ENCODE measurements around the gene BRIP1.

Gene BRIP1

GRCh38 chr17:61639818-61640217, 223.5 kb downstream of the BRIP1 start:
- FAIRE-seq: no peak
- no peak for TF ChIP-seq CTCF (IDR thresholded peaks at IDR 0.05; ENCODE audit: insufficient read depth, missing control alignments)
- no peak for DNase-seq (ENCODE audit: insufficient read length, low spot score)

GRCh38 chr17:61638087-61638486, 225.2 kb downstream of the BRIP1 start:
- DNase-seq (ENCODE audit: insufficient read length, low spot score): no peak
- no peak for TF ChIP-seq CTCF (IDR thresholded peaks at IDR 0.05; ENCODE audit: insufficient read depth, missing control alignments)
- no peak for FAIRE-seq

- TF ChIP-seq CTCF (IDR thresholded peaks at IDR 0.05; ENCODE audit: insufficient read depth, missing control alignments): peak; percentile 98
- FAIRE-seq (peak; percentile 84), DNase-seq (ENCODE audit: insufficient read length, low spot score) (no peak)
Observed at GRCh38 chr17:61635913-61636432, 227.4 kb downstream of the BRIP1 start.

- FAIRE-seq (no peak), DNase-seq (ENCODE audit: insufficient read length, low spot score) (no peak)
- no peak for TF ChIP-seq CTCF (IDR thresholded peaks at IDR 0.05; ENCODE audit: insufficient read depth, missing control alignments)
Observed at GRCh38 chr17:61634942-61635538, 228.3 kb downstream of the BRIP1 start.

GRCh38 chr17:61634011-61634539, 229.3 kb downstream of the BRIP1 start:
- FAIRE-seq: no peak
- DNase-seq (ENCODE audit: insufficient read length, low spot score): no peak

GRCh38 chr17:61632826-61633225, 230.5 kb downstream of the BRIP1 start:
- FAIRE-seq: no peak
- no peak for TF ChIP-seq CTCF (IDR thresholded peaks at IDR 0.05; ENCODE audit: insufficient read depth, missing control alignments)
- no peak for DNase-seq (ENCODE audit: insufficient read length, low spot score)

More at GRCh38 chr17:61634011-61634539, 229.3 kb downstream of the BRIP1 start:
- TF ChIP-seq CTCF (IDR thresholded peaks at IDR 0.05; ENCODE audit: insufficient read depth, missing control alignments): no peak

- no peak for TF ChIP-seq CTCF (IDR thresholded peaks at IDR 0.05; ENCODE audit: insufficient read depth, missing control alignments)
- FAIRE-seq (no peak), DNase-seq (ENCODE audit: insufficient read length, low spot score) (no peak)
Observed at GRCh38 chr17:61631800-61632199, 231.5 kb downstream of the BRIP1 start.
